HG03457 (cell line): ENCODE data around the gene FMO4.
"Not testable (repeated sequence)": the region's sequence is repeated elsewhere in the genome, so short reads cannot be mapped to it uniquely, and the experiment has no call there.

ENCODE experiments used
- ATAC-seq: cut with Tn5 transposase; IDR thresholded peaks from one replicate; pipeline ENCODE4 v1.9.1; 2021; ENCODE audit warnings: moderate number of reproducible peaks; ENCODE audit not compliant: unreplicated experiment

The FMO4 gene

DNA sequence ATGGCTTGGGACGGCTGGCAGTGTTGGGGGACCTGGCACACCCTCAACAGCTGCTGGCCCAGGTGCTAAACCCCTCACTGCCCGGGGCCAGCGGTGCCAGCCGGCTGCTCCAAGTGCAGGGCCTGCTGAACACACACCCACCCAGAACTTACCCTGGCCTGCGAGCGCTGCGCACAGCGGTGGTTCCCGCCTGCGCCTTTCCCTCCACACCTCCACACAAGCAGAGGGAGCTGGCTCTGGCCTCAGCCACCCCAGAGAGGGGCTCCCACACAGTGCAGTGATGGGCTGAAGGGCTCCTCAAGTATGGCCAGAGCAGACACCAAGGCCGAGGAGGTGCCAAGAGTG is 67.9 kb downstream of the FMO4 start:
- ATAC-seq: no peak

DNA sequence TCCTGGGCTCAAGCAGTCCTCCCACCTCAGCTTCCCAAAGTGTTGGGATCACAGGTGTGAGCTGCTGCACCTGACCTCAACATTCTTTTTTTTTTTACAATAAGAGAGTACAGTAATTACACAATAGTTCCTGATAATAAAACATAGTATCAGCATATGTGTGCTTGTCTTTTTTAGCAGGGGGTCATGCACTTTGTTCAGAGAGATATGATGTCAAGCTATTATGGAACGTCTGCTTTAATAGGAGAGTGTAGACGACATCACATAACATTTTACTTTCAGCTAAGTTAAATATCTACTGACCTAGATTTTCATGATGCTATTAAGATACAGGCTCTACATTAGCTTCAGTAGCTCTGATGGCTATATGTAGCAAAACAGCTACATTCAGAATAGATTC is 70.5 kb downstream of the FMO4 start:
- no peak for ATAC-seq

DNA sequence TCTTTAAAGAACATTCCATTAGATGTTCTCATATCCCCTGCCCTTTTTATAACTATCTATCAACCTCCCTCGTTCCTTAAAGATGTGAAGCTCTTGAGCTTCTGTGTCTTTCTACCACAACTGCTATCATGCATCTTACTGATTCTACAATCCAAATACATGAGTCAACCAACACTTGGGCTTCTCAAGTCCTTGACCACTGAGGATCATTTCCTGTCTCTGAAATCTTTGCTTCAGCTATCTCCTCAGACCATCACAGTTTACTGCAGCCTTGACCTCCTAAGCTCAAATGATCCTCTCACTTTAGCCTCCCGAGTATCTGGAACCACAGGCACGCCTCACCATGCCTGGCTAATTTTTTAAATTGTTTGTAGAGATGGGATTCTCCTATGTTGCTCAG is 75.2 kb downstream of the FMO4 start:
- ATAC-seq: no peak

DNA sequence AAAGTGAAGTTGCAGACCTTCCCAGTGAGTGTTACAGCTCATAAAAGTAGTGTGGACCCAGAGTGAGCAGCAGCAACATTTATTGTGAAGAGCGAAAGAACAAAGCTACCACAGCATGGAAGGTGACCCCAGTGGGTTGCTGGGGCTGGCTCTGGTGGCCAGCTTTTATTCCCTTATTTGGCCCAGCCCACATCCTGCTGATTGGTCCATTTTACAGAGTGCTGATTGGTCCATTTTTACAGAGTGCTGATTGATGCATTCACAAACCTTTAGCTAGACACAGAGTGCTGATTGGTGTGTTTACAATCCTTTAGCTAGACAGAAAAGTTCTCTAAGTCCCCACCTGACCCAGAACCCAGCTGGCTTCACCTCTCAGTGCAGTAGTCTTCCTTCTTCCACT is 76.8 kb downstream of the FMO4 start:
- ATAC-seq: not testable (repeated sequence)
